Loucy (cell line): ENCODE measurements around the gene GLRA3.

Experiments used
- EZH2phosphoT487 ChIP-seq: fragments of 200-600 bp; IDR thresholded peaks from 2 replicates; pipeline ENCODE4 v1.6.1; 2018; ENCODE audit warnings: antibody characterized with exemption, mild to moderate bottlenecking, moderate library complexity, borderline replicate concordance
- TF ChIP-seq, protein P1 (sequence below): fragments of 200-600 bp; sonication (generic); conservative IDR thresholded peaks from 2 replicates; pipeline ENCODE4 v1.5.1; 2014; ENCODE audit warnings: mild to moderate bottlenecking, antibody characterized with exemption, low read length

DNA sequence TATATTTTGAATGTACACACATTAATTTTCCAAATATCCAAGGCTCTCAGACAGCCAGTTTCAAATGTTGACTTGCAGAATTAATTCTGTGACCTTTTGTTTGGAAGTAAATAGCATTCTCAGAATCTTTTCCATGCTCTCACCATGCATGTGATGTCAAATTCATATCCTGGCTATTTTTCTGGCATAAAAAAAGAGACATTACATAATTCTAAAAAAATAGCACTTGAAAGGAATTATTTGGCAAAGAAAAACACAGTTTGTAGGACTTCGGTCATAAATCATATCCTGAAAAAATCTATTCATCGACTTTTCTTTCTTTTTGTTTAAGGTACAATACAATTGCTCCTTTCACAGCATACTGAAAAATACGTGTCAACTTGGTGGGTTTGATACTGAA lies 111.2 kb downstream of the GLRA3 start:
- TF ChIP-seq, protein P1, sequence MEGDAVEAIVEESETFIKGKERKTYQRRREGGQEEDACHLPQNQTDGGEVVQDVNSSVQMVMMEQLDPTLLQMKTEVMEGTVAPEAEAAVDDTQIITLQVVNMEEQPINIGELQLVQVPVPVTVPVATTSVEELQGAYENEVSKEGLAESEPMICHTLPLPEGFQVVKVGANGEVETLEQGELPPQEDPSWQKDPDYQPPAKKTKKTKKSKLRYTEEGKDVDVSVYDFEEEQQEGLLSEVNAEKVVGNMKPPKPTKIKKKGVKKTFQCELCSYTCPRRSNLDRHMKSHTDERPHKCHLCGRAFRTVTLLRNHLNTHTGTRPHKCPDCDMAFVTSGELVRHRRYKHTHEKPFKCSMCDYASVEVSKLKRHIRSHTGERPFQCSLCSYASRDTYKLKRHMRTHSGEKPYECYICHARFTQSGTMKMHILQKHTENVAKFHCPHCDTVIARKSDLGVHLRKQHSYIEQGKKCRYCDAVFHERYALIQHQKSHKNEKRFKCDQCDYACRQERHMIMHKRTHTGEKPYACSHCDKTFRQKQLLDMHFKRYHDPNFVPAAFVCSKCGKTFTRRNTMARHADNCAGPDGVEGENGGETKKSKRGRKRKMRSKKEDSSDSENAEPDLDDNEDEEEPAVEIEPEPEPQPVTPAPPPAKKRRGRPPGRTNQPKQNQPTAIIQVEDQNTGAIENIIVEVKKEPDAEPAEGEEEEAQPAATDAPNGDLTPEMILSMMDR = no peak
- no peak for TF ChIP-seq EZH2phosphoT487
